Aorta (tissue), 5 donors: Measurements from ENCODE around the gene SPACA7. TPM values are rescaled to one million over a fixed set of nuclear protein-coding genes. Genes with fewer than 3 reads are reported as not detected.

Experiments used
- ATAC-seq: fragments of 200-7000 bp; cut with Tn5 transposase; one replicate; pipeline ENCODE4 v1.9.1; 2022; ENCODE audit warnings: moderate library complexity; ENCODE audit not compliant: low FRiP score
- DNase-seq, 2 donors: peaks; one replicate each; pipeline ENCODE4 v3.0.0-alpha.2; 2020
- H3K27ac ChIP-seq, 2 donors: one replicate each; pipeline ENCODE4 v1.5.1; 2013; ENCODE audit warnings: low read length in 2 of 2, mild to moderate bottlenecking in 2 of 2, moderate library complexity in 2 of 2, control low read depth in 1 of 2, inconsistent platforms in 1 of 2, low read depth in 1 of 2
- H3K27me3 ChIP-seq, 2 donors: one replicate each; pipeline ENCODE4 v1.6.1; 2013; ENCODE audit warnings: control low read depth in 1 of 2, low read length in 1 of 2, mild to moderate bottlenecking in 1 of 2, moderate library complexity in 1 of 2; ENCODE audit not compliant: insufficient read depth in 2 of 2, control insufficient read depth in 1 of 2
- H3K36me3 ChIP-seq, 2 donors: one replicate each; pipeline ENCODE4 v1.6.1; 2013; ENCODE audit warnings: control low read depth in 1 of 2, low read length in 1 of 2, mild to moderate bottlenecking in 1 of 2; ENCODE audit not compliant: insufficient read depth in 2 of 2, control insufficient read depth in 1 of 2
- H3K4me1 ChIP-seq, 2 donors: one replicate each; pipeline ENCODE4 v1.6.1; 2013; ENCODE audit warnings: low read length in 2 of 2, control low read depth in 1 of 2, mild to moderate bottlenecking in 1 of 2, moderate library complexity in 1 of 2; ENCODE audit not compliant: insufficient read depth in 2 of 2, control insufficient read depth in 1 of 2
- H3K4me3 ChIP-seq, 2 donors: one replicate each; pipeline ENCODE4 v1.5.1; 2013; ENCODE audit warnings: low read length in 2 of 2, control low read depth in 1 of 2, mild to moderate bottlenecking in 1 of 2
- H3K9me3 ChIP-seq: one replicate; pipeline ENCODE4 v1.6.1; 2013; ENCODE audit warnings: mild to moderate bottlenecking, low read length; ENCODE audit not compliant: control insufficient read depth
- WGBS, 2 donors: extraction: QIAGEN DNeasy Blood & Tissue Kit; methylation state at CpG; one replicate each; pipeline ENCODE4 v1.1.7; 2013; 5-methylcytosine and 5-hydroxymethylcytosine counted together
- intact Hi-C, 2 donors: fragments of 100-400 bp; cut with DNase I; formaldehyde crosslinking; loops; one replicate each; pipeline versions ENCODE4 v1.14.2 to v1.15.0; 2022
- polyA plus RNA-seq, 2 donors: library from polyadenylated mRNA; stranded (reverse); fragments of 200-250 nt; gene quantifications; one replicate each; pipeline ENCODE4 v1.2.3, GENCODE V29; 2013
- total RNA-seq, 2 donors: library from RNA; stranded (reverse); fragmentation: NEBNext Ultra II Directional; extraction: Animal tissue kit (Norgen Biotek cat#: 25700); gene quantifications; one replicate each; pipeline ENCODE4 v1.2.1, GENCODE V29; 2021
- donor health status: healthy with polysubstance abuse.
- donor health status: Bipolar disorder and iron deficiency.
- donor health status: DM: no; HTN: no; CAD: no.
- donor health status: DM: no; HTN: no; CAD: no.
- donor health status: DM: yes; HTN: yes; CAD: no.

Gene SPACA7
- total and polyA plus RNA-seq, 4 donors = 0.45 TPM; not detected in 3

DNA sequence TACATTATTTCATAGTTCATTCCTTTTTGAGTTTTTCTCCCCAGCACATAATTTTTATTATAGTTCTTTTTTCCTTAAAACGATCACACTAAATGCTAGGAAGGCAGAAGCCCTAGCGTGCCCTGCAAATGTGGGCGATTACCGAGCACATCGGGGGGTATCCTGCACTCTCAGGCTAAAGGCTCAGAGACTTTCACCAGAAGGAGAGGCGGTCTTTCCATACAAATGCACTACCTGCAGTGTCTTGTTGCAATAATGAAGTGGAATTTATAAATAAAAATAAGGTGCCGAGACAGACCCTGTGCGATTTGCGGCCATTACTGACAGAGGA lies 29.3 kb upstream of the SPACA7 start:
- Histone ChIP-seq H3K27ac (no peak overlapping the region), H3K4me3 (no peak overlapping the region), H3K9me3 (no peaks in the 10 kb centered on the region), H3K36me3 (no peaks in the 10 kb centered on the region), H3K27me3 (no peaks in the 10 kb centered on the region), H3K4me1 (no peaks in the 10 kb centered on the region)
- DNase-seq (no peak), ATAC-seq (no peak)
- intact Hi-C loops = no loop called here
- WGBS, 2 donors = 75 to 83% methylated on average over 9 of the region's 9 CpGs

DNA sequence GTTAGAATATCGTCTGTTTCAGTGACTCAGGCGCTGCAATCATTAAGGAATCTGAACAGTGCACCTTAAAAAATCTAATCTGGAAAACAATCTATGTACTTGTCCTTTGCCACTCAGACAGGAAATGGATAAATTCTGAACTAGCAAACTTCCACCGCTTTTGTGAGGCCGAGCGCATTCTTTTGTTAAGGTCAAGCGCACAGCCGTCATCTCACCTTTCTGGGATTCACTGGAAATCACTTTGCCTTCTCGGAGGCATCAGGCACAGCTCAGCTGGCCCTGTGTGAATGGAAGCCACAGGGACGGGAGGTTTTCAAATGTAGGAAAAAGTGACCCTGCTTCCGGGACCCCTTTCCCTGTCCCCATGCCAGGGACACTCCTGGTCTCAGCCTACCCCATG lies 28.2 kb upstream of the SPACA7 start:
- H3K27me3 ChIP-seq = no peaks in the 10 kb centered on the region
- no peak overlapping the region for H3K4me3 ChIP-seq
- intact Hi-C loops = no loop called here
- no peaks in the 10 kb centered on the region for H3K9me3 ChIP-seq
- 75 to 78% methylated on average over 10 of the region's 10 CpGs for WGBS, 2 donors
- H3K4me1 ChIP-seq = no peaks in the 10 kb centered on the region
- no peak overlapping the region for H3K27ac ChIP-seq
- DNase-seq (no peak), ATAC-seq (no peak)
- no peaks in the 10 kb centered on the region for H3K36me3 ChIP-seq

DNA sequence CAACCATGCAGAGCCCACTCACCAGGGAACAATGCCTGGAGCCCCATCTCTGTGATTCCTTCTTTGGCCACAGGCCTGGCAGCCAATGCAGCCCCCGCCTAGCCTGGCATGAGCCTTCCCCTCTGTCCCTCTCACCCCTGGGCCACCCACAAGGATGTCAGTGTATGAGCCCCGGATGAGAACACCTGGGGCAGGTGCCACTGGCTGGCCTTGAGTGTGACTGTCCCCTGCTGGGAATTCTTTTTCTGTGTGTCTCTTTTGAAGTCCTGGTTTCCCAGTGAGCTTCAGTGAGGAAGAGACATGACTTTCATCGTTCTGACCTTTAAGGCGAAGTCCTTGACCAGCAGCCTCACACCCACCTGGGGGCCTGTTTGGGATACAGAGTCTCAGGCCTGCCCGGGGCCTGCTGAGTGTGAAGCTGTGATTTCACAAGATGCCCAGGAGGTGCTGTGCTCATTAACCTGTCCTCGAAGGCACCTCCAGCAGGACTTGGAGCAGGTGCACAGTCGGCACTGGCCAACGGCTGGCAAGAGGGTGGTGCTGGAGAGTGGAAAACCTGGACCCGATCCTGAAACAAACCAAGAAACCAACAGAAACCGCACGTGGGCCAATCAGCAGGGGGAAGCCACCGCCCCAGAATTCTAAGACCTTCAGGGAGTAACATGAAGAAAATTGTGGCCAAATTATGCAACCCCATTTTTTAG lies 27.4 kb upstream of the SPACA7 start:
- Histone ChIP-seq H3K27me3 (no peaks in the 10 kb centered on the region), H3K9me3 (no peaks in the 10 kb centered on the region), H3K36me3 (no peaks in the 10 kb centered on the region), H3K4me3 (no peak overlapping the region), H3K4me1 (no peaks in the 10 kb centered on the region), H3K27ac (no peak overlapping the region)
- DNase-seq (no peak), ATAC-seq (no peak)
- WGBS, 2 donors = 88 to 93% methylated on average over 12 of the region's 12 CpGs
- intact Hi-C loops = no loop called here

DNA sequence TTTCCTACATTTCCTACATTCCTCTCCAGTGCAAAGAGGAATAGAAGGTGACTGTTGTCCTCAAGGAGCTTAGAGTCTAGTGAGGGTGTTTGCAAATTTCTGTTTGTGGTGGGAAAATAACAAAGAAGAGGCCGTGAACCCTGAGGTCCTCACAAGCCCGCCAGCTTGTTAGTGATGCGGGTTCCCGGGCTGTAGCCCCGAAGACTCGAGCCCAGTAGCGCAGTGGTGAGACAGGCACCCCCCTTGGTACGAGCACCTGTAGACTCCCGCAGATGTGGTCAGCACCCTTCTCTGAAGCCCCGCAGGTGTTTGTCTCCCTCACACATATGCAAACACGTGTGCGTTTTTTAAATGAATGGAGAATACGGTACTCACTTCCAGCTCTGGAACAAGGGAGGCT lies 26.5 kb upstream of the SPACA7 start:
- Histone ChIP-seq H3K36me3 (no peaks in the 10 kb centered on the region), H3K27ac (no peak overlapping the region), H3K9me3 (no peaks in the 10 kb centered on the region), H3K4me3 (no peak overlapping the region), H3K27me3 (no peaks in the 10 kb centered on the region), H3K4me1 (no peaks in the 10 kb centered on the region)
- ATAC-seq = no peak
- WGBS, 2 donors = 81 to 82% methylated on average over 13 of the region's 13 CpGs
- no peak for DNase-seq
- intact Hi-C loops = no loop called here

DNA sequence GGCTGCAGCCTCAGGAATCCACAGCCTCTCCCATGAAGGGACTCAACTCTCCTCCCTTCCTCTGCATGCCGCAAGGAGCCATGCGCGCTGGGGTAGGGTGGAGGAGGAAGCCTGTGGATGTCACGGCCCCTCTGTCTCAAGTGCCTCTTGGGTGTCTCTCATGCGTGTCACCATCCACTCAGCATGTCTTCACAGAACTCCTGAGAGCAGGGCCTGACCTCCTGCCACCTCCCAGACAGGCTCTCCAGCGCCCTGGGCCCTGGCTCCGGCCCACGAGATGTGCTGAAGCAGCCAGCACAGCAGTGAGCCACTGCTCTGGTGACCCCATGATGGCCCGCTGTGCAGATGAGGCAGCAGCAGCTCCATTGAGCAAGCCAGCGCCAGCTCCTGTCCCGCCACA lies 25.9 kb upstream of the SPACA7 start:
- no peaks in the 10 kb centered on the region for H3K27me3 ChIP-seq
- H3K27ac ChIP-seq = no peak overlapping the region
- intact Hi-C loops = no loop called here
- no peaks in the 10 kb centered on the region for H3K9me3 ChIP-seq
- no peaks in the 10 kb centered on the region for H3K36me3 ChIP-seq
- ATAC-seq = no peak
- WGBS, 2 donors = 87 to 88% methylated on average over 9 to 11 of the region's 11 CpGs
- no peak overlapping the region for H3K4me3 ChIP-seq
- no peaks in the 10 kb centered on the region for H3K4me1 ChIP-seq
- no peak for DNase-seq

DNA sequence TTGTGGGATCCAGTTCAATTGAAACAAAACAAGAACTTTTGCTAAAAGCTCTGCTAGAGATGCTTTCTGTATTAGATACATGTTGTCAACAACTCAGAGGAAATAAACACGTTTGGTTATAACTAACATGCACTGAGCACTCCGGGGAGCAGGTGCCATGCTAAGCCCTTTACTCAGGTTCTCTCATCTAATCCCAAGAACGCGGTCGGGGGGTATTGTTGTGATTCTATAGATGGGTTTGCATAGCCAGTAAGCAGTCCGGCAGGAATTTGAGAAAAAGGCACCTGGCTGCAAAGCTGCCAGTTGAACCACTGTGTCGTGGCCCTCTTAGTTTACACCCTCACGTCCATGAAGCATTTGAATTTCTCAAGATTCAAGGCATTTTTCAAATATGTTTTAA lies 24.3 kb upstream of the SPACA7 start:
- WGBS, 2 donors = 28 to 29% methylated on average over 8 of the region's 8 CpGs
- Histone ChIP-seq H3K4me1 (no peaks in the 10 kb centered on the region), H3K36me3 (no peaks in the 10 kb centered on the region), H3K27ac (no peak overlapping the region), H3K4me3 (no peak overlapping the region), H3K9me3 (no peaks in the 10 kb centered on the region), H3K27me3 (no peaks in the 10 kb centered on the region)
- ATAC-seq (no peak), DNase-seq (no peak)
- intact Hi-C loops = no loop called here

DNA sequence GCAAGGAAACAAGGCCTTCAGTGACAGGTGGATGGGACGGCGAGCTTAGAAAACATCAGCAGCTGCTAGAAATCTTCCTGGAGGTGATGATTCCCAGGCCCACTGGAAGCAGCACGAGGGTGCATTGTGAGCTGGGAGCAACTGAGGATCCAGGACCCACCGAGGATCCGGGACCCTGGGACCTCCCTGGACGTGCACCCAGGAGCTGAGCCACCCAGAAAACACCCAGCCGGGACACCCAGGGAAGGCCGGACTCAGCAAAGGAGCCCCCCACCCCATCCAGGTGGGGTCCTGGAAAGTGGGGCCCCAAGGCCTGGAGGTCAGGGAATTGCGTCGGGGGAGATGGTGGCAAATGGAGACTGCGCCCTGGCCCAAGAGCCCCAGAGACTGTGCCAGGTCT lies 22.3 kb upstream of the SPACA7 start:
- DNase-seq (no peak), ATAC-seq (no peak)
- WGBS, 2 donors = 93 to 96% methylated on average over 11 of the region's 11 CpGs
- H3K9me3 ChIP-seq = no peaks in the 10 kb centered on the region
- H3K36me3 ChIP-seq = no peaks in the 10 kb centered on the region
- H3K4me1 ChIP-seq = no peaks in the 10 kb centered on the region
- no peak overlapping the region for H3K27ac ChIP-seq
- intact Hi-C loops = no loop called here
- no peaks in the 10 kb centered on the region for H3K27me3 ChIP-seq
- no peak overlapping the region for H3K4me3 ChIP-seq

DNA sequence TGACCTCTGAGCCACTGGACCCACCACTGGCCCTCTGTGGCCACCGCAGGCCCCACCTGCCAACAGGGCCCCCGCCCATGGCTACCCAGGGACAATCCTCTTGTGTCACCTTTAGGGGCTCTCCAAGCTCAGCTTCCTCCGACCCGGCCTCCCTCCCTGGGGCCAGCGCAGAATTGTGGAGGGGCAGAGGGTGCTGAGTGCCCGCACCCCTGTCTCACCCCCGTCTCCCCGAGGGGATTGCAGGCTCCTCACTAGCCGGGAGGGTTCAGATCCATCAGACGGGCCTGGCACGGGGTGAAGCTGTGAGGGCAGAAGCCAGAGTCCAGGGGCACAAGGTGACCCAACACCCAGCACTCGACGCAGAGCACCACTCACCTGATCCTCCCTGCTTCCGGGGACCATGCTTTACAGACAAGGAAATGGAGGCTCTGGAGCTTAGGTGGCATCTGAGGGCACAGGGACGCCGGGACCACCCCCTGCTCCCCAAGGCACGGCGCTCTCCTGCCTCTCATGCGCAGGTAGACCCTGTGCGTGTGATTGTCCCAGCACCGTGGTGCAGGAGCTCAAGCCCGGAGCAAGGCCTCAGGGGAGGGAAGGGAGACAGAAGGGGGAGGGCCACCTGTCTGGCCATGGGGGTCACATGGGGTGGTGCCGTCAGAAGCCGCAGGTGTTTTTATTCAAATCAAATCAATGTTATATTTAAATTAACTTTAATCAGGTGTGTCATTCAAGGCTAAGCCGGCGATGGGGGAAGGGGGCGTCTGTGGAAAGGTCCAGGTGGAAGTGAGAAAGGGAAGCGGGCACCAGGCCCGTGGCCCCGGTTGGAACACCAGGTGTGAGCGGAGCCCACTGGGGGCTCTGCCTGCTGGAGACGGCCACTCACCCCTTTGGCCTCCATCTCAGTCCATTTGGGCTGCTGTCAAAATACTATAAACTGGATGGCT lies 21.6 kb upstream of the SPACA7 start:
- intact Hi-C loops = no loop called here
- WGBS, 2 donors = 95 to 96% methylated on average over 29 to 32 of the region's 32 CpGs
- Histone ChIP-seq H3K4me3 (no peak overlapping the region), H3K36me3 (no peaks in the 10 kb centered on the region), H3K27ac (no peak overlapping the region), H3K27me3 (no peaks in the 10 kb centered on the region), H3K4me1 (no peaks in the 10 kb centered on the region), H3K9me3 (no peaks in the 10 kb centered on the region)
- DNase-seq (no peak), ATAC-seq (no peak)
